Measurements from ENCODE around the gene LEMD1.
"Not testable (repeated sequence)": the region's sequence is repeated elsewhere in the genome, so short reads cannot be mapped to it uniquely, and the experiment has no call there.

Gene LEMD1

GRCh38 chr1:205424901-205425600 lies 3.2 kb upstream of the LEMD1 start:
- no peak for DNase-seq

GRCh38 chr1:205423814-205424399 lies 2.1 kb upstream of the LEMD1 start:
- no peak for DNase-seq

GRCh38 chr1:205422993-205423642 lies 1.3 kb upstream of the LEMD1 start:
- no peak for DNase-seq

GRCh38 chr1:205420938-205421337 lies 918 bp downstream of the LEMD1 start:
- DNase-seq = no peak

- DNase-seq = no peak
Observed at GRCh38 chr1:205417870-205418635, 3.8 kb downstream of the LEMD1 start.

GRCh38 chr1:205416322-205416721 lies 5.5 kb downstream of the LEMD1 start:
- no peak for DNase-seq

- DNase-seq = no peak
Observed at GRCh38 chr1:205410581-205411298, 11.1 kb downstream of the LEMD1 start.

GRCh38 chr1:205407970-205408369 lies 13.9 kb downstream of the LEMD1 start:
- DNase-seq = no peak

- not testable (repeated sequence) for DNase-seq
Observed at GRCh38 chr1:205406252-205406651, 15.6 kb downstream of the LEMD1 start.

GRCh38 chr1:205404484-205404883 lies 17.4 kb downstream of the LEMD1 start:
- not testable (repeated sequence) for DNase-seq

GRCh38 chr1:205398586-205398985 lies 23.3 kb downstream of the LEMD1 start:
- no peak for DNase-seq

GRCh38 chr1:205396967-205397616 lies 24.8 kb downstream of the LEMD1 start:
- peak; percentile 50 for DNase-seq

- no peak for DNase-seq
Observed at GRCh38 chr1:205395616-205396015, 26.2 kb downstream of the LEMD1 start.

- DNase-seq = no peak
Observed at GRCh38 chr1:205392650-205393049, 29.2 kb downstream of the LEMD1 start.

GRCh38 chr1:205391386-205391785 lies 30.5 kb downstream of the LEMD1 start:
- no peak for DNase-seq

- DNase-seq = no peak
Observed at GRCh38 chr1:205387845-205388244, 34.0 kb downstream of the LEMD1 start.

- DNase-seq = not testable (repeated sequence)
Observed at GRCh38 chr1:205382990-205383389, 38.9 kb downstream of the LEMD1 start.

- no peak for DNase-seq
Observed at GRCh38 chr1:205382561-205382960, 39.3 kb downstream of the LEMD1 start.

GRCh38 chr1:205381305-205381704 lies 40.6 kb downstream of the LEMD1 start:
- DNase-seq = no peak

- DNase-seq = no peak
Observed at GRCh38 chr1:205380882-205381281, 41.0 kb downstream of the LEMD1 start.

GRCh38 chr1:205379056-205379455 lies 42.8 kb downstream of the LEMD1 start:
- DNase-seq = no peak

- DNase-seq = no peak
Observed at GRCh38 chr1:205377355-205377754, 44.5 kb downstream of the LEMD1 start.
